WI38 (cell line): ENCODE data around the gene PMPCA.

Experiments used
- H3K4me3 ChIP-seq: 2 replicates; pipeline ENCODE4 v1.5.1; 2011; ENCODE audit warnings: low read depth, mild to moderate bottlenecking, control low read depth, low read length
- CTCF ChIP-seq: IDR thresholded peaks from 2 replicates; pipeline ENCODE4 v1.5.1; 2012; ENCODE audit warnings: low read depth, mild to moderate bottlenecking, control low read depth, low read length

PMPCA gene

GRCh38 chr9:136445799-136446198 is 35.3 kb downstream of the PMPCA start:
- H3K4me3 ChIP-seq, result no peak overlapping the region
- no peak for TF ChIP-seq CTCF

GRCh38 chr9:136447173-136447778 is 36.8 kb downstream of the PMPCA start:
- no peak for TF ChIP-seq CTCF
- no peak overlapping the region for H3K4me3 ChIP-seq

- no peak overlapping the region for H3K4me3 ChIP-seq
Measured at GRCh38 chr9:136448655-136449054, 38.2 kb downstream of the PMPCA start.

GRCh38 chr9:136451221-136451877 is 40.9 kb downstream of the PMPCA start:
- no peak overlapping the region for H3K4me3 ChIP-seq
- no peak for TF ChIP-seq CTCF

More at GRCh38 chr9:136448655-136449054, 38.2 kb downstream of the PMPCA start:
- no peak for TF ChIP-seq CTCF

GRCh38 chr9:136453326-136453725 is 42.9 kb downstream of the PMPCA start:
- TF ChIP-seq CTCF, result no peak
- H3K4me3 ChIP-seq, result no peak overlapping the region

- no peak for TF ChIP-seq CTCF
Measured at GRCh38 chr9:136454026-136454796, 43.8 kb downstream of the PMPCA start.

More at GRCh38 chr9:136454026-136454796, 43.8 kb downstream of the PMPCA start:
- H3K4me3 ChIP-seq, result no peak overlapping the region
